ENCODE results near the gene SEPTIN3.

SEPTIN3 gene

GRCh38 chr22:41968601-41969000, 642 bp upstream of the SEPTIN3 start:
- Histone ChIP-seq H3K9ac (ENCODE audit: low read depth, low read length, poor library complexity, severe bottlenecking) (no peak overlapping the region), H3K9me3 (ENCODE audit: insufficient read depth, low read depth, low read length) (no peaks in the 10 kb centered on the region), H3K79me2 (ENCODE audit: insufficient read depth, low read length) (no peaks in the 10 kb centered on the region), H3K4me1 (ENCODE audit: insufficient read depth, low read length, poor library complexity, severe bottlenecking) (peaks cover 3% of the 10 kb centered on the region), H3K36me3 (ENCODE audit: insufficient read depth, low read length) (no peaks in the 10 kb centered on the region), H2AFZ (ENCODE audit: low read length) (no peak overlapping the region), H3K27me3 (ENCODE audit: insufficient read depth, low read length, poor library complexity, severe bottlenecking) (no peaks in the 10 kb centered on the region), H3F3A (ENCODE audit: low read depth) (no peaks in the 10 kb centered on the region), H3K9me2 (replicated peaks; ENCODE audit: low read depth, low read length) (no peaks in the 10 kb centered on the region), H3K4me3 (ENCODE audit: low read length, poor library complexity, severe bottlenecking) (no peak overlapping the region), H4K20me1 (ENCODE audit: insufficient read depth, low read length, poor library complexity, severe bottlenecking) (no peaks in the 10 kb centered on the region), H3K4me2 (ENCODE audit: low read depth, low read length, poor library complexity, severe bottlenecking) (no peak overlapping the region)
- TF ChIP-seq CTCF (conservative IDR thresholded peaks at IDR 0.05; ENCODE audit: low read length), result no peak
- TF ChIP-seq EZH2phosphoT487 (IDR thresholded peaks at IDR 0.05; ENCODE audit: borderline replicate concordance), result no peak

GRCh38 chr22:41970601-41971000, 1.4 kb downstream of the SEPTIN3 start:
- Histone ChIP-seq H3F3A (ENCODE audit: low read depth) (no peaks in the 10 kb centered on the region), H3K4me2 (ENCODE audit: low read depth, low read length, poor library complexity, severe bottlenecking) (no peak overlapping the region), H3K79me2 (ENCODE audit: insufficient read depth, low read length) (no peaks in the 10 kb centered on the region), H3K9me3 (ENCODE audit: insufficient read depth, low read depth, low read length) (no peaks in the 10 kb centered on the region), H3K27me3 (ENCODE audit: insufficient read depth, low read length, poor library complexity, severe bottlenecking) (peaks cover 3% of the 10 kb centered on the region), H3K9me2 (replicated peaks; ENCODE audit: low read depth, low read length) (no peaks in the 10 kb centered on the region), H3K9ac (ENCODE audit: low read depth, low read length, poor library complexity, severe bottlenecking) (no peak overlapping the region), H3K4me3 (ENCODE audit: low read length, poor library complexity, severe bottlenecking) (no peak overlapping the region), H3K36me3 (ENCODE audit: insufficient read depth, low read length) (no peaks in the 10 kb centered on the region), H3K4me1 (ENCODE audit: insufficient read depth, low read length, poor library complexity, severe bottlenecking) (peaks cover 3% of the 10 kb centered on the region), H4K20me1 (ENCODE audit: insufficient read depth, low read length, poor library complexity, severe bottlenecking) (no peaks in the 10 kb centered on the region), H2AFZ (ENCODE audit: low read length) (no peak overlapping the region)
- TF ChIP-seq EZH2phosphoT487 (IDR thresholded peaks at IDR 0.05; ENCODE audit: borderline replicate concordance) (no peak), CTCF (conservative IDR thresholded peaks at IDR 0.05; ENCODE audit: low read length) (no peak)

GRCh38 chr22:41971431-41971830, 2.2 kb downstream of the SEPTIN3 start:
- Histone ChIP-seq H3K4me1 (ENCODE audit: insufficient read depth, low read length, poor library complexity, severe bottlenecking) (peaks cover 8% of the 10 kb centered on the region), H3F3A (ENCODE audit: low read depth) (no peaks in the 10 kb centered on the region), H3K36me3 (ENCODE audit: insufficient read depth, low read length) (no peaks in the 10 kb centered on the region), H3K79me2 (ENCODE audit: insufficient read depth, low read length) (no peaks in the 10 kb centered on the region), H3K4me2 (ENCODE audit: low read depth, low read length, poor library complexity, severe bottlenecking) (no peak overlapping the region), H2AFZ (ENCODE audit: low read length) (no peak overlapping the region), H3K4me3 (ENCODE audit: low read length, poor library complexity, severe bottlenecking) (no peak overlapping the region), H3K9ac (ENCODE audit: low read depth, low read length, poor library complexity, severe bottlenecking) (no peak overlapping the region), H4K20me1 (ENCODE audit: insufficient read depth, low read length, poor library complexity, severe bottlenecking) (no peaks in the 10 kb centered on the region), H3K9me2 (replicated peaks; ENCODE audit: low read depth, low read length) (no peaks in the 10 kb centered on the region), H3K27me3 (ENCODE audit: insufficient read depth, low read length, poor library complexity, severe bottlenecking) (peaks cover 12% of the 10 kb centered on the region), H3K9me3 (ENCODE audit: insufficient read depth, low read depth, low read length) (no peaks in the 10 kb centered on the region)
- TF ChIP-seq CTCF (conservative IDR thresholded peaks at IDR 0.05; ENCODE audit: low read length) (no peak), EZH2phosphoT487 (IDR thresholded peaks at IDR 0.05; ENCODE audit: borderline replicate concordance) (no peak)
